GM13977 (cell line): ENCODE results near the gene NDUFS8.

Experiments used
- DNase-seq: peaks from one replicate; pipeline ENCODE4 v3.0.0; 2012; ENCODE audit warnings: low spot score
- in situ Hi-C: fragments of 300-500 bp; cut with MboI; formaldehyde crosslinking; loops from one replicate; pipeline ENCODE4 v1.12.0; 2022; ENCODE audit warnings: low sequenced_read_pairs, low pct_unique_long_range_greater_than_20kb, mixed read lengths, inconsistent platforms; ENCODE audit not compliant: unreplicated experiment
- TF ChIP-seq, protein P1 (sequence below): IDR thresholded peaks from 2 replicates; pipeline ENCODE4 v1.5.1; 2012; ENCODE audit warnings: mild to moderate bottlenecking, control low read depth; ENCODE audit not compliant: insufficient read depth; ENCODE audit errors: extremely low read depth, missing control alignments

Gene NDUFS8

DNA sequence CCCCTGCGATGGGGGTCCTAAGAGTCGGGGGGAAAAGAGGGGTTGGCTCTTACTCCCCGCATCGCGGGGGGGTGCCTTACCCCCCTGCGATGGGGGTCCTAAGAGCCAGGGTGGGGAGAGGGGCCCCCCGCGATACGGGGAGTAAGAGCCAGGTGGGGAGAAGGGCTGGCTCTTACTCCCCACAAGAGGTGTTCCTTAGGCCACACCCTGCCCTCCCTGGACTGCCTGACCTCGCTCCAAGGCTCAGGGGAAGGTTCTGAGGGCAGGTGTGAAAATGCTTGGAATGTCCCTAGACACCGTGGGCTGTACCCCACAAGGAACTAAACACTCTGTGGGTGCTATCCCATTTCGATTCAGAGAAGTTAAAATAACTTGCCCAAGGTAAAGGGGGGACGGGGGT, 34.4 kb upstream of the NDUFS8 start:
- in situ Hi-C loops = no loop called here
- no peak for DNase-seq
- TF ChIP-seq, protein P1, sequence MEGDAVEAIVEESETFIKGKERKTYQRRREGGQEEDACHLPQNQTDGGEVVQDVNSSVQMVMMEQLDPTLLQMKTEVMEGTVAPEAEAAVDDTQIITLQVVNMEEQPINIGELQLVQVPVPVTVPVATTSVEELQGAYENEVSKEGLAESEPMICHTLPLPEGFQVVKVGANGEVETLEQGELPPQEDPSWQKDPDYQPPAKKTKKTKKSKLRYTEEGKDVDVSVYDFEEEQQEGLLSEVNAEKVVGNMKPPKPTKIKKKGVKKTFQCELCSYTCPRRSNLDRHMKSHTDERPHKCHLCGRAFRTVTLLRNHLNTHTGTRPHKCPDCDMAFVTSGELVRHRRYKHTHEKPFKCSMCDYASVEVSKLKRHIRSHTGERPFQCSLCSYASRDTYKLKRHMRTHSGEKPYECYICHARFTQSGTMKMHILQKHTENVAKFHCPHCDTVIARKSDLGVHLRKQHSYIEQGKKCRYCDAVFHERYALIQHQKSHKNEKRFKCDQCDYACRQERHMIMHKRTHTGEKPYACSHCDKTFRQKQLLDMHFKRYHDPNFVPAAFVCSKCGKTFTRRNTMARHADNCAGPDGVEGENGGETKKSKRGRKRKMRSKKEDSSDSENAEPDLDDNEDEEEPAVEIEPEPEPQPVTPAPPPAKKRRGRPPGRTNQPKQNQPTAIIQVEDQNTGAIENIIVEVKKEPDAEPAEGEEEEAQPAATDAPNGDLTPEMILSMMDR = no peak

- DNase-seq = no peak
- in situ Hi-C loops = no loop called here
- TF ChIP-seq, protein P1 = no peak
Observed at GRCh38 chr11:67996622-67997474, 33.6 kb upstream of the NDUFS8 start.

GRCh38 chr11:67997475-67997921, 33.0 kb upstream of the NDUFS8 start:
- TF ChIP-seq, protein P1 = no peak
- in situ Hi-C loops = no loop called here
- DNase-seq = no peak

GRCh38 chr11:67998150-67999045, 32.1 kb upstream of the NDUFS8 start:
- DNase-seq = no peak
- TF ChIP-seq, protein P1 = no peak
- in situ Hi-C loops = no loop called here

DNA sequence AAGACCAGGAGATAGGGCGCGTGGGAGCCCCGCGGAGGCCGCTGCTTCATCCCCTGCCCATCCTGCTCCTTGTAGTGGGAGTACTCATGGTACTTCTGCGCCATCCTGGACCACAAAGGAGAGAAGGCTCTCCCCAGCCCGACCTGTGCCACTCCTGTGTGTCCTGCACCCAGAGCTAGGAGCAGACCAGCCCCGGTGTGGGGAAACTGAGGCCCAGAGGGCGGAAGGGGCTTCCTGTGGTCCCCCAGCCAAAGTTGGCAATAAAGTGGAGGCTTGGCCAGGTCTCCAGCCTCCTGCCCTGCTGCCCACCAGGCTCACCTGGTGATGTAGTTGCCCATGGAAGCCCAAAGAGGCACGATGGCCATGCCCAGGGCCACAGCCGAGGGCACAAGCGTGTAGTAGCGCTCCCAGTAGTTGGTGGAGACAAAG, 31.3 kb upstream of the NDUFS8 start:
- TF ChIP-seq, protein P1 = no peak
- in situ Hi-C loops = no loop called here
- no peak for DNase-seq

DNA sequence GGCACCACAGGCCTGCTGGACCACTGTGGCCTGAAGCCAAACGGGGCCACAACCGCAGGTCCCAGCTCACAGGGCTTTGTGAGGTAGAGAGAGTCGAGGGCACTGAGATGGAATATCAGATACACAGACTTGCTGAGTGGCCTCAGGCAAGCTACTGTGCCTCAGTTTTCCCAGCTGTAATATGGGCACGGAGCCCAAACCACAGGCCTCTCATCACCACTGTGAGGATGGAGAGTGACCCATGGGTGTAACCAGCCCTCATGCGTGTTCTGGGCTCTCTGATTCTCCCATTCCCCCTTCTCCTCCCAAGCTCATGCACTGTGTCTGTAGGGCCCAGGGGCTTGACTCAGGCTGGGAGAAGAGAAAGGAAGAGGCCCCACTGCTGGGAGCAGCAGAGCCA, 30.8 kb upstream of the NDUFS8 start:
- no peak for DNase-seq
- TF ChIP-seq, protein P1 = no peak
- in situ Hi-C loops = no loop called here
